HCT116 (cell line): Measurements from ENCODE around the gene MRPS27. TPM values are rescaled to one million over a fixed set of nuclear protein-coding genes. Genes with fewer than 3 reads are reported as not detected.

Experiments
- ATAC-seq: fragments of 200-7000 bp; cut with Tn5 transposase; 2 replicates; pipeline ENCODE4 v1.9.1; 2020; ENCODE audit warnings: mild to moderate bottlenecking, moderate library complexity
- BruUV-seq: library from RNA; stranded (reverse); fragments of 400-500 nt; replicated peaks from 2 replicates; lab custom pipeline; 2021; lab: Mats Ljungman, UMichigan
- CTCF ChIA-PET: fragments of 300-600 bp; sonication (Branson Sonifier 250); formaldehyde crosslinking; loops from one replicate; lab custom pipeline; 2021; ENCODE audit warnings: antibody characterized with exemption; lab: Charles Lee
- POLR2A ChIA-PET: fragments of 300-600, 350-600 bp; sonication (Branson Sonifier 250); formaldehyde crosslinking; loops from one replicate; lab custom pipeline; 2021; ENCODE audit warnings: antibody characterized with exemption; lab: Charles Lee
- RAD21 ChIA-PET, 2 experiments: fragments of 300-600 bp; sonication (Branson Sonifier 250); formaldehyde crosslinking; loops; one replicate each; lab custom pipeline; 2023; ENCODE audit warnings: low total read pairs in 2 of 2; ENCODE audit not compliant: uncharacterized antibody in 2 of 2, unreplicated experiment in 2 of 2, low non-redundant PET in 1 of 2; lab: Charles Lee
- DNase-seq: peaks from one replicate; pipeline ENCODE4 v3.0.0-alpha.2; 2010; ENCODE audit warnings: low read depth, low spot score
- H2AFZ ChIP-seq: fragments of 200-600 bp; shearing (Covaris generic), sonication (generic); 2 replicates; pipeline ENCODE4 v1.6.1; 2017; ENCODE audit warnings: low read depth, mixed run types, mixed read lengths, antibody characterized with exemption, low read length; ENCODE audit not compliant: poor library complexity, severe bottlenecking
- H3K27ac ChIP-seq: 2 replicates; pipeline ENCODE4 v1.5.1; 2012; ENCODE audit warnings: low read depth, low read length
- H3K27me3 ChIP-seq: fragments of 200-600 bp; sonication (generic); 2 replicates; pipeline ENCODE4 v1.6.1; 2016; ENCODE audit warnings: mixed run types, low read length, mixed read lengths; ENCODE audit not compliant: insufficient read depth
- H3K36me3 ChIP-seq, 2 experiments: fragments of 200-500 bp in 1 of 2; fragments of 200-600 bp in 1 of 2; sonication (Bioruptor generic) in 1 of 2; sonication (generic) in 1 of 2; 2 replicates each; pipeline versions ENCODE4 v1.5.1 to v1.6.1; 2014 to 2016; ENCODE audit warnings: low read length in 2 of 2, inconsistent platforms in 1 of 2, mixed read lengths in 1 of 2, mixed run types in 1 of 2; ENCODE audit not compliant: insufficient read depth in 2 of 2, control insufficient read depth in 1 of 2
- H3K4me1 ChIP-seq, 2 experiments: fragments of 200-600 bp in 1 of 2; sonication (generic) in 1 of 2; 2 replicates each; pipeline versions ENCODE4 v1.5.1 to v1.6.1; 2012 to 2017; ENCODE audit warnings: low read length in 2 of 2, inconsistent platforms in 1 of 2, mild to moderate bottlenecking in 1 of 2, mixed read lengths in 1 of 2, mixed run types in 1 of 2, moderate library complexity in 1 of 2; ENCODE audit not compliant: insufficient read depth in 2 of 2, control insufficient read depth in 1 of 2
- H3K4me2 ChIP-seq: fragments of 200-600 bp; sonication (generic); 2 replicates; pipeline ENCODE4 v1.6.1; 2017; ENCODE audit warnings: mixed run types, low read length, mixed read lengths
- H3K4me3 ChIP-seq, 2 experiments: fragments of 200-600 bp in 1 of 2; sonication (generic) in 1 of 2; replicated peaks in 1 of 2; 2 replicates each; pipeline ENCODE4 v1.5.1; 2011 to 2016; ENCODE audit warnings: low read length in 2 of 2, control low read depth in 1 of 2, low read depth in 1 of 2, mild to moderate bottlenecking in 1 of 2, mixed read lengths in 1 of 2, mixed run types in 1 of 2
- H3K79me2 ChIP-seq: fragments of 200-600 bp; sonication (generic); 2 replicates; pipeline ENCODE4 v1.6.1; 2017; ENCODE audit warnings: mild to moderate bottlenecking, mixed run types, low read length, moderate library complexity, mixed read lengths; ENCODE audit not compliant: insufficient read depth
- H3K9ac ChIP-seq: fragments of 200-600 bp; sonication (generic); 2 replicates; pipeline ENCODE4 v1.6.1; 2016; ENCODE audit warnings: low read length, mixed read lengths
- H3K9me2 ChIP-seq: fragments of 200-600 bp; sonication (generic), shearing (Covaris generic); 2 replicates; pipeline ENCODE4 v1.6.1; 2017; ENCODE audit warnings: mixed run types, mild to moderate bottlenecking, moderate library complexity; ENCODE audit not compliant: insufficient read depth
- H3K9me3 ChIP-seq, 2 experiments: fragments of 200-500 bp in 1 of 2; fragments of 200-600 bp in 1 of 2; sonication (Bioruptor generic) in 1 of 2; sonication (generic) in 1 of 2; 2 replicates each; pipeline ENCODE4 v1.6.1; 2014 to 2017; ENCODE audit warnings: low read length in 2 of 2, mixed read lengths in 2 of 2, inconsistent platforms in 1 of 2, low read depth in 1 of 2, mild to moderate bottlenecking in 1 of 2, mixed run types in 1 of 2, moderate library complexity in 1 of 2; ENCODE audit not compliant: control insufficient read depth in 1 of 2, insufficient read depth in 1 of 2
- H4K20me1 ChIP-seq: fragments of 200-600 bp; sonication (generic), shearing (Covaris generic); 2 replicates; pipeline ENCODE4 v1.6.1; 2017; ENCODE audit warnings: mixed run types, mild to moderate bottlenecking, moderate library complexity; ENCODE audit not compliant: insufficient read depth
- EGR1 ChIP-seq: IDR thresholded peaks from 2 replicates; pipeline ENCODE4 v1.6.1; 2012; ENCODE audit warnings: low read depth
- EZH2phosphoT487 ChIP-seq: fragments of 200-600 bp; IDR thresholded peaks from 2 replicates; pipeline ENCODE4 v1.6.1; 2018; ENCODE audit warnings: antibody characterized with exemption, borderline replicate concordance
- FOSL1 ChIP-seq: IDR thresholded peaks from 2 replicates; pipeline ENCODE4 v1.6.1; 2012; ENCODE audit warnings: low read depth
- JUND ChIP-seq: IDR thresholded peaks from 2 replicates; pipeline ENCODE4 v1.6.1; 2012
- MAX ChIP-seq: IDR thresholded peaks from 2 replicates; pipeline ENCODE4 v1.6.1; 2012
- POLR2A ChIP-seq: IDR thresholded peaks from 2 replicates; pipeline ENCODE4 v1.7.0; 2011; ENCODE audit warnings: borderline replicate concordance; ENCODE audit not compliant: insufficient read depth, insufficient read length; ENCODE audit errors: extremely low read depth
- POLR2AphosphoS5 ChIP-seq: IDR thresholded peaks from 2 replicates; pipeline ENCODE4 v1.6.1; 2011; ENCODE audit warnings: mild to moderate bottlenecking, low read depth, low read length, moderate library complexity
- RAD21 ChIP-seq: IDR thresholded peaks from 2 replicates; pipeline ENCODE4 v1.6.1; 2012; ENCODE audit warnings: low read depth, mild to moderate bottlenecking
- SIN3A ChIP-seq: IDR thresholded peaks from 2 replicates; pipeline ENCODE4 v1.6.1; 2012; ENCODE audit warnings: low read depth
- SP1 ChIP-seq: IDR thresholded peaks from 2 replicates; pipeline ENCODE4 v1.6.1; 2012; ENCODE audit warnings: low read depth
- YY1 ChIP-seq: IDR thresholded peaks from 2 replicates; pipeline ENCODE4 v1.6.1; 2011; ENCODE audit warnings: low read length, low read depth, moderate library complexity, mild to moderate bottlenecking; ENCODE audit not compliant: insufficient replicate concordance; ENCODE audit errors: extremely low read depth
- ZFX ChIP-seq: fragments of 450-650 bp; IDR thresholded peaks from 2 replicates; pipeline ENCODE4 v1.6.1; 2017
- ZNF274 ChIP-seq: fragments of 200-500 bp; sonication (Bioruptor generic); IDR thresholded peaks from 2 replicates; pipeline ENCODE4 v1.6.1; 2014; ENCODE audit warnings: mild to moderate bottlenecking, low read depth, low read length, inconsistent platforms
- intact Hi-C: fragments of 100-400 bp; cut with micrococcal nuclease; formaldehyde crosslinking; loops from 2 replicates; pipeline ENCODE4 v1.10.0; 2022
- total RNA-seq: library from RNA; stranded (reverse); gene quantifications from one replicate; pipeline ENCODE4 v1.2.1, GENCODE V29; 2021; ENCODE audit not compliant: unreplicated experiment
- TF ChIP-seq, protein P1 (sequence below), 3 experiments: fragments of 200-600 bp in 1 of 3; sonication (generic) in 1 of 3; IDR thresholded peaks in 2 of 3; conservative IDR thresholded peaks in 1 of 3; 2 replicates each; pipeline ENCODE4 v1.5.1; 2012 to 2017; ENCODE audit warnings: low read depth in 2 of 3, low read length in 2 of 3, antibody characterized with exemption in 1 of 3, borderline replicate concordance in 1 of 3, control low read depth in 1 of 3, mild to moderate bottlenecking in 1 of 3, mixed read lengths in 1 of 3, mixed run types in 1 of 3, moderate library complexity in 1 of 3; ENCODE audit not compliant: insufficient read depth in 1 of 3

Gene MRPS27
- total RNA-seq, 1 experiment from 2014 or later = 113 TPM

DNA sequence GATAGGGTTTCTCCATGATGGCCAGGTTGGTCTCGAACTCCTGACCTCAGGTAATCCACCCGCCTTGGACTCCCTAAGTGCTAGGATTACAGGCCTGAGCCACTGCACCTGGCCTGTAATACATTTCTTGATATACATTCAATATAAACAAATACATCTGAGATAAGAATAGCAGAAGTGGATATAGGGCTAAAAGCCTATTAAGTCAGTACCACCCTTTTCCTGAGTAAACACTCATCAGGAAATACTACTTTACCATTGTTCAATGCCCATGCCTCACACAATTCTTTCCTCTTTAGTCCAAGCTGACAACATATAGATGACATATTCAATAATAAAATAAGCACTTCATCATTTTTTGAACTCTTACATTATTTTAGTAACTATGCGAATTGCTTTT lies 64.8 kb downstream of the MRPS27 start:
- Histone ChIP-seq H3K27me3 (no peaks in the 10 kb centered on the region), H3K4me1 (peaks cover 13 to 18% of the 10 kb centered on the region in 2 experiments; a peak in 3 of 4 replicates), H3K9ac (no peak overlapping the region), H3K27ac (no peak overlapping the region), H3K4me3 (no peak overlapping the region), H3K4me2 (no peak overlapping the region), H3K9me3 (no peaks in the 10 kb centered on the region), H2AFZ (no peak overlapping the region), H3K79me2 (peaks cover 48% of the 10 kb centered on the region), H4K20me1 (no peaks in the 10 kb centered on the region), H3K9me2 (no peaks in the 10 kb centered on the region), H3K36me3 (no peaks in the 10 kb centered on the region)
- TF ChIP-seq SP1 (no peak), SIN3A (no peak), ZFX (no peak), POLR2A (no peak), EZH2phosphoT487 (no peak), EGR1 (no peak), POLR2AphosphoS5 (no peak), MAX (no peak), FOSL1 (no peak), RAD21 (no peak), JUND (no peak), YY1 (no peak), ZNF274 (no peak)
- TF ChIP-seq, protein P1, sequence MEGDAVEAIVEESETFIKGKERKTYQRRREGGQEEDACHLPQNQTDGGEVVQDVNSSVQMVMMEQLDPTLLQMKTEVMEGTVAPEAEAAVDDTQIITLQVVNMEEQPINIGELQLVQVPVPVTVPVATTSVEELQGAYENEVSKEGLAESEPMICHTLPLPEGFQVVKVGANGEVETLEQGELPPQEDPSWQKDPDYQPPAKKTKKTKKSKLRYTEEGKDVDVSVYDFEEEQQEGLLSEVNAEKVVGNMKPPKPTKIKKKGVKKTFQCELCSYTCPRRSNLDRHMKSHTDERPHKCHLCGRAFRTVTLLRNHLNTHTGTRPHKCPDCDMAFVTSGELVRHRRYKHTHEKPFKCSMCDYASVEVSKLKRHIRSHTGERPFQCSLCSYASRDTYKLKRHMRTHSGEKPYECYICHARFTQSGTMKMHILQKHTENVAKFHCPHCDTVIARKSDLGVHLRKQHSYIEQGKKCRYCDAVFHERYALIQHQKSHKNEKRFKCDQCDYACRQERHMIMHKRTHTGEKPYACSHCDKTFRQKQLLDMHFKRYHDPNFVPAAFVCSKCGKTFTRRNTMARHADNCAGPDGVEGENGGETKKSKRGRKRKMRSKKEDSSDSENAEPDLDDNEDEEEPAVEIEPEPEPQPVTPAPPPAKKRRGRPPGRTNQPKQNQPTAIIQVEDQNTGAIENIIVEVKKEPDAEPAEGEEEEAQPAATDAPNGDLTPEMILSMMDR (IDR thresholded peaks at IDR 0.05 in 2 of 3, conservative IDR thresholded peaks at IDR 0.05 in 1 of 3; ENCODE audit: borderline replicate concordance in 1 of 3, insufficient read depth in 1 of 3, low read depth in 2 of 3, low read length in 2 of 3) = no peak
- ATAC-seq (no peak), DNase-seq (no peak)
- intact Hi-C loops = no loop called here
- ChIA-PET POLR2A (no interaction called here), RAD21 (no interaction called here), CTCF (no interaction called here)
- BruUV-seq = no TSS peak
